Transverse colon (tissue), 4 donors: ENCODE data around the gene LEUTX. TPM values are rescaled to one million over a fixed set of nuclear protein-coding genes. Genes with fewer than 3 reads are reported as not detected.
"Not testable (repeated sequence)": the region's sequence is repeated elsewhere in the genome, so short reads cannot be mapped to it uniquely, and the experiment has no call there.

ENCODE experiments used
- DNase-seq: peaks from one replicate; pipeline ENCODE4 v3.0.0-alpha.2; 2019
- H3K27ac ChIP-seq, 4 donors: fragments of 200-600 bp; sonication (generic); 2 replicates each; pipeline ENCODE4 v1.5.1; 2016 to 2018; ENCODE audit warnings: inconsistent platforms in 4 of 4
- H3K27me3 ChIP-seq: fragments of 200-600 bp; sonication (generic); 2 replicates; pipeline ENCODE4 v1.5.1; 2017; ENCODE audit warnings: inconsistent platforms
- H3K36me3 ChIP-seq, 4 donors: fragments of 200-600 bp; sonication (generic); 2 replicates each; pipeline ENCODE4 v1.5.1; 2017 to 2019; ENCODE audit warnings: inconsistent platforms in 4 of 4
- H3K4me1 ChIP-seq, 4 donors: fragments of 200-600 bp; sonication (generic); 2 replicates each; pipeline ENCODE4 v1.5.1; 2017 to 2020; ENCODE audit warnings: inconsistent platforms in 4 of 4
- H3K4me3 ChIP-seq, 4 donors: fragments of 200-600 bp; sonication (generic); 1 replicate in 1 of 4; 2 replicates in 3 of 4; pipeline versions ENCODE4 v1.5.1 to v1.6.1; 2017 to 2019; ENCODE audit warnings: inconsistent platforms in 4 of 4
- H3K9me3 ChIP-seq, 2 donors: fragments of 200-600 bp; sonication (generic); 2 replicates each; pipeline ENCODE4 v1.5.1; 2017 to 2019; ENCODE audit warnings: inconsistent platforms in 2 of 2
- CTCF ChIP-seq, 5 experiments: fragments of 200-600 bp in 3 of 5; fragments of 450-650 bp in 2 of 5; sonication (generic) in 3 of 5; IDR thresholded peaks; 1 replicate in 2 of 5; 2 replicates in 3 of 5; pipeline ENCODE4 v1.5.1; 2016 to 2017; ENCODE audit warnings: antibody characterized with exemption in 5 of 5, inconsistent platforms in 3 of 5, mild to moderate bottlenecking in 2 of 5, moderate library complexity in 1 of 5
- EP300 ChIP-seq: sonication (generic); formaldehyde crosslinking; IDR thresholded peaks from one replicate; pipeline ENCODE4 v1.6.1; 2017; ENCODE audit warnings: antibody characterized with exemption, low read depth
- POLR2A ChIP-seq: fragments of 450-650 bp; IDR thresholded peaks from one replicate; pipeline ENCODE4 v1.6.1; 2016; ENCODE audit warnings: antibody characterized with exemption, mild to moderate bottlenecking, moderate library complexity
- POLR2AphosphoS5 ChIP-seq, 3 donors: sonication (generic); formaldehyde crosslinking; IDR thresholded peaks; one replicate each; pipeline ENCODE4 v1.6.1; 2016; ENCODE audit warnings: antibody characterized with exemption in 3 of 3
- WGBS, 2 donors: methylation state at CpG; one replicate each; pipeline ENCODE4 v1.1.5; 2018; ENCODE audit warnings: low coverage in 1 of 2; 5-methylcytosine and 5-hydroxymethylcytosine counted together
- in situ Hi-C, 4 donors: fragments of 200-750 bp; cut with MboI; loops; one replicate each; pipeline versions ENCODE4 v1.15.0 to v1.15.1; 2017; ENCODE audit warnings: low sequenced_read_pairs in 3 of 4, low pct_ligation_motif_present in 1 of 4, low pct_unique_long_range_greater_than_20kb in 1 of 4
- intact Hi-C: fragments of 100-400 bp; cut with DNase I; formaldehyde crosslinking; loops from one replicate; pipeline ENCODE4 v1.15.1; 2023; ENCODE audit warnings: low total_unique reads
- total RNA-seq, 4 donors: library from RNA; depleted of rRNA; stranded (reverse); fragments of >200 nt; gene quantifications; one replicate each; pipeline ENCODE4 v1.1.0, GENCODE V29; 2016

Gene LEUTX
- total RNA-seq, 4 donors from 2014 or later, result not detected

GRCh38 chr19:39805104-39805503, 26.4 kb downstream of the LEUTX start:
- no peaks in the 10 kb centered on the region for H3K36me3 ChIP-seq
- no peak for DNase-seq
- in situ Hi-C loops, result no loop called here
- H3K4me1 ChIP-seq, result no peaks in the 10 kb centered on the region
- WGBS, 2 donors, result 62% methylated on average over 5 of the region's 5 CpGs; no CpG with 5 or more reads in 1 of the 2 donors
- peaks cover 9% of the 10 kb centered on the region for H3K27me3 ChIP-seq
- intact Hi-C loops, result no loop called here
- no peaks in the 10 kb centered on the region for H3K9me3 ChIP-seq
- no peak overlapping the region for H3K27ac ChIP-seq
- TF ChIP-seq CTCF (IDR thresholded peaks at IDR 0.05) (no peak), EP300 (no peak), POLR2AphosphoS5 (IDR thresholded peaks at IDR 0.05) (no peak), POLR2A (no peak)
- H3K4me3 ChIP-seq, result no peak overlapping the region

- Histone ChIP-seq H3K27ac (no peak overlapping the region), H3K4me3 (no peak overlapping the region), H3K36me3 (no peaks in the 10 kb centered on the region), H3K27me3 (peaks cover 7% of the 10 kb centered on the region), H3K9me3 (no peaks in the 10 kb centered on the region), H3K4me1 (no peaks in the 10 kb centered on the region)
- WGBS, 2 donors, result 49 to 81% methylated on average over 2 to 5 of the region's 5 CpGs
- in situ Hi-C loops (no loop called here), intact Hi-C loops (no loop called here)
- no peak for DNase-seq
- TF ChIP-seq POLR2A, result no peak
- TF ChIP-seq EP300, result no peak
- no peak for TF ChIP-seq CTCF (IDR thresholded peaks at IDR 0.05)
- no peak for TF ChIP-seq POLR2AphosphoS5 (IDR thresholded peaks at IDR 0.05)
Measured at GRCh38 chr19:39807846-39808364, 29.3 kb downstream of the LEUTX start.

- H3K9me3 ChIP-seq, H3K36me3 ChIP-seq, H3K27ac ChIP-seq, DNase-seq, H3K27me3 ChIP-seq, H3K4me1 ChIP-seq, H3K4me3 ChIP-seq, in situ Hi-C loops, intact Hi-C loops: not testable (repeated sequence)
- WGBS, 2 donors, result 85 to 88% methylated on average over 2 to 7 of the region's 7 CpGs
Measured at GRCh38 chr19:39808688-39809087, 30.0 kb downstream of the LEUTX start.

- intact Hi-C loops, result no loop called here
- in situ Hi-C loops, result no loop called here
- Histone ChIP-seq H3K9me3 (no peaks in the 10 kb centered on the region), H3K36me3 (no peaks in the 10 kb centered on the region), H3K27ac (no peak overlapping the region), H3K27me3 (no peaks in the 10 kb centered on the region), H3K4me3 (no peak overlapping the region), H3K4me1 (no peaks in the 10 kb centered on the region)
- WGBS, 2 donors, result 83 to 92% methylated on average over 2 to 4 of the region's 4 CpGs
- no peak for DNase-seq
- TF ChIP-seq POLR2AphosphoS5 (IDR thresholded peaks at IDR 0.05) (no peak), EP300 (no peak), POLR2A (no peak), CTCF (IDR thresholded peaks at IDR 0.05) (no peak)
Measured at GRCh38 chr19:39809368-39809767, 30.7 kb downstream of the LEUTX start.

GRCh38 chr19:39810424-39810823, 31.8 kb downstream of the LEUTX start:
- Histone ChIP-seq H3K27me3 (no peaks in the 10 kb centered on the region), H3K4me1 (no peaks in the 10 kb centered on the region), H3K4me3 (no peak overlapping the region), H3K27ac (no peak overlapping the region), H3K36me3 (no peaks in the 10 kb centered on the region), H3K9me3 (no peaks in the 10 kb centered on the region)
- no peak for DNase-seq
- WGBS, 2 donors, result 63 to 73% methylated on average over 4 of the region's 4 CpGs
- intact Hi-C loops (no loop called here), in situ Hi-C loops (no loop called here)
- no peak for TF ChIP-seq POLR2AphosphoS5 (IDR thresholded peaks at IDR 0.05)
- no peak for TF ChIP-seq CTCF (IDR thresholded peaks at IDR 0.05)
- no peak for TF ChIP-seq EP300
- TF ChIP-seq POLR2A, result no peak
